HL-60 (cell line): Measurements from ENCODE around the gene GNPTG.

ENCODE experiments used
- DNase-seq, 2 experiments: peaks; one replicate each; pipeline ENCODE4 v3.0.0-alpha.2; 2010 to 2020; ENCODE audit warnings: low read depth in 1 of 2, low spot score in 1 of 2
- H3K27ac ChIP-seq: fragments of 250-450 bp; sonication (Bioruptor Pico); replicated peaks from 2 replicates; pipeline ENCODE4 v1.5.1; 2020; ENCODE audit warnings: mild to moderate bottlenecking, moderate library complexity
- H3K27me3 ChIP-seq: fragments of 250-450 bp; sonication (Bioruptor Pico); 2 replicates; pipeline ENCODE4 v1.5.1; 2021; ENCODE audit warnings: mild to moderate bottlenecking, moderate library complexity; ENCODE audit not compliant: insufficient read depth, poor library complexity, severe bottlenecking
- H3K4me3 ChIP-seq: replicated peaks from 2 replicates; pipeline ENCODE4 v1.5.1; 2011; ENCODE audit warnings: mild to moderate bottlenecking, control low read depth, low read length; ENCODE audit not compliant: insufficient read depth
- CTCF ChIP-seq: IDR thresholded peaks from one replicate; pipeline ENCODE4 v1.5.1; 2011; ENCODE audit warnings: low read length, control low read depth, inconsistent platforms; ENCODE audit not compliant: insufficient read depth
- GABPA ChIP-seq: IDR thresholded peaks from 2 replicates; pipeline ENCODE4 v1.6.1; 2012; ENCODE audit warnings: low read depth
- POLR2AphosphoS5 ChIP-seq: IDR thresholded peaks from 2 replicates; pipeline ENCODE4 v1.6.1; 2012; ENCODE audit warnings: low read depth
- REST ChIP-seq: IDR thresholded peaks from 2 replicates; pipeline ENCODE4 v1.6.1; 2012; ENCODE audit warnings: low read depth; ENCODE audit not compliant: insufficient replicate concordance
- SPI1 ChIP-seq: IDR thresholded peaks from 2 replicates; pipeline ENCODE4 v1.6.1; 2012; ENCODE audit warnings: low read depth, mild to moderate bottlenecking, borderline replicate concordance

The GNPTG gene

GRCh38 chr16:1308036-1308976, 43.4 kb upstream of the GNPTG start:
- peak in 1 of 2 experiments; percentile 79 for DNase-seq
- TF ChIP-seq POLR2AphosphoS5 (0 out of 2 replicates have a peak, but pooled peaks have one; percentile 25), GABPA (no peak)
- Histone ChIP-seq H3K27me3 (no peaks in the 10 kb centered on the region), H3K27ac (peak overlapping the region; percentile 100), H3K4me3 (peak overlapping the region; percentile 45)

GRCh38 chr16:1308977-1309885, 42.5 kb upstream of the GNPTG start, which contains the start of gene UBE2I:
UBE2I (plus strand) TSS chr16:1309636; CDS start chr16:1314031, 4,395 bp downstream.
- peak within 1 kb of the TSS; percentile 100 for H3K27ac ChIP-seq
- DNase-seq: peak; percentile 95 to 97
- H3K4me3 ChIP-seq: peak within 1 kb of the TSS; percentile 58
- TF ChIP-seq SPI1 (peak; percentile 36; the same call in 1 of the 2 replicates), POLR2AphosphoS5 (peak; percentile 14; the same call in 1 of the 2 replicates), REST (no peak), GABPA (0 out of 2 replicates have a peak, but pooled peaks have one; percentile 9), CTCF (no peak)
- no peaks in the 10 kb centered on the region for H3K27me3 ChIP-seq

GRCh38 chr16:1309888-1310831, 41.6 kb upstream of the GNPTG start:
- Histone ChIP-seq H3K27me3 (no peaks in the 10 kb centered on the region), H3K4me3 (peak overlapping the region; percentile 58), H3K27ac (peak overlapping the region; percentile 65)
- TF ChIP-seq REST (no peak), GABPA (no peak), SPI1 (no peak), POLR2AphosphoS5 (no peak), CTCF (no peak)
- DNase-seq: peak in 1 of 2 experiments; percentile 53
